ENCODE measurements around the gene LRRC17. TPM values are rescaled to one million over a fixed set of nuclear protein-coding genes. Genes with fewer than 3 reads are reported as not detected.

LRRC17 gene
- total RNA-seq, 4 donors from 2014 or later = 1.1 to 4.5 (median 3.1) TPM

GRCh38 chr7:102914585-102914984 lies 1.8 kb downstream of the LRRC17 start:
- Histone ChIP-seq H3K27ac (no peak overlapping the region), H3K4me3 (no peak overlapping the region), H3K4me1 (peaks cover 13% of the 10 kb centered on the region), H3K9me3 (no peaks in the 10 kb centered on the region), H3K27me3 (no peaks in the 10 kb centered on the region), H3K36me3 (no peaks in the 10 kb centered on the region)
- TF ChIP-seq EP300 (IDR thresholded peaks at IDR 0.05) (no peak), CTCF (IDR thresholded peaks at IDR 0.05) (no peak), POLR2AphosphoS5 (IDR thresholded peaks at IDR 0.05) (no peak), POLR2A (IDR thresholded peaks at IDR 0.05) (no peak)
- WGBS = 74% methylated on average over 8 of the region's 8 CpGs
- DNase-seq (ENCODE audit: low spot score in 2 of 2) = no peak

GRCh38 chr7:102916426-102916825 lies 3.6 kb downstream of the LRRC17 start:
- Histone ChIP-seq H3K27me3 (no peaks in the 10 kb centered on the region), H3K9me3 (no peaks in the 10 kb centered on the region), H3K36me3 (no peaks in the 10 kb centered on the region), H3K4me1 (peaks cover 13% of the 10 kb centered on the region), H3K27ac (no peak overlapping the region), H3K4me3 (no peak overlapping the region)
- no peak for TF ChIP-seq EP300 (IDR thresholded peaks at IDR 0.05)
- TF ChIP-seq CTCF (IDR thresholded peaks at IDR 0.05) = no peak
- no peak for TF ChIP-seq POLR2AphosphoS5 (IDR thresholded peaks at IDR 0.05)
- 80% methylated on average over 3 of the region's 3 CpGs for WGBS
- no peak for DNase-seq (ENCODE audit: low spot score in 2 of 2)

GRCh38 chr7:102916881-102917280 lies 4.1 kb downstream of the LRRC17 start:
- no peaks in the 10 kb centered on the region for H3K36me3 ChIP-seq
- TF ChIP-seq POLR2AphosphoS5 (IDR thresholded peaks at IDR 0.05) = no peak
- TF ChIP-seq POLR2A (IDR thresholded peaks at IDR 0.05) = no peak
- no peak for TF ChIP-seq CTCF (IDR thresholded peaks at IDR 0.05)
- no peak for TF ChIP-seq EP300 (IDR thresholded peaks at IDR 0.05)
- peaks cover 13% of the 10 kb centered on the region for H3K4me1 ChIP-seq
- H3K27me3 ChIP-seq = no peaks in the 10 kb centered on the region
- no peak overlapping the region for H3K27ac ChIP-seq
- no peaks in the 10 kb centered on the region for H3K9me3 ChIP-seq
- H3K4me3 ChIP-seq = no peak overlapping the region
- DNase-seq (ENCODE audit: low spot score in 2 of 2) = no peak

GRCh38 chr7:102917436-102918353 lies 4.9 kb downstream of the LRRC17 start:
- Histone ChIP-seq H3K27me3 (no peaks in the 10 kb centered on the region), H3K27ac (no peak overlapping the region), H3K4me1 (peaks cover 13% of the 10 kb centered on the region), H3K4me3 (no peak overlapping the region), H3K36me3 (no peaks in the 10 kb centered on the region), H3K9me3 (no peaks in the 10 kb centered on the region)
- TF ChIP-seq CTCF (IDR thresholded peaks at IDR 0.05) (no peak), POLR2A (IDR thresholded peaks at IDR 0.05) (no peak), EP300 (IDR thresholded peaks at IDR 0.05) (no peak), POLR2AphosphoS5 (IDR thresholded peaks at IDR 0.05) (no peak)
- WGBS = 72% methylated on average over 5 of the region's 5 CpGs
- no peak for DNase-seq (ENCODE audit: low spot score in 2 of 2)

GRCh38 chr7:102918845-102919244 lies 6.0 kb downstream of the LRRC17 start:
- no peak for TF ChIP-seq CTCF (IDR thresholded peaks at IDR 0.05)
- no peak for TF ChIP-seq POLR2AphosphoS5 (IDR thresholded peaks at IDR 0.05)
- TF ChIP-seq POLR2A (IDR thresholded peaks at IDR 0.05) = no peak
- TF ChIP-seq EP300 (IDR thresholded peaks at IDR 0.05) = no peak
- no peak for DNase-seq (ENCODE audit: low spot score in 2 of 2)
- Histone ChIP-seq H3K4me3 (no peak overlapping the region), H3K36me3 (no peaks in the 10 kb centered on the region), H3K27me3 (no peaks in the 10 kb centered on the region), H3K4me1 (peaks cover 13% of the 10 kb centered on the region), H3K9me3 (no peaks in the 10 kb centered on the region), H3K27ac (no peak overlapping the region)
- 58% methylated on average over 1 of the region's 1 CpG for WGBS

All from suprapubic skin (tissue), 4 donors.